HL-60/S4 treated with retinoic acid at 250 ng/mL for 4 days and 3 days (cell line): ENCODE measurements around the gene UQCC5.

Experiments used
- in situ Hi-C: fragments of 300-500 bp; cut with MboI; formaldehyde crosslinking; loops from 2 replicates; pipeline ENCODE4 v1.7.0; 2022; ENCODE audit warnings: low sequenced_read_pairs

Gene UQCC5

DNA sequence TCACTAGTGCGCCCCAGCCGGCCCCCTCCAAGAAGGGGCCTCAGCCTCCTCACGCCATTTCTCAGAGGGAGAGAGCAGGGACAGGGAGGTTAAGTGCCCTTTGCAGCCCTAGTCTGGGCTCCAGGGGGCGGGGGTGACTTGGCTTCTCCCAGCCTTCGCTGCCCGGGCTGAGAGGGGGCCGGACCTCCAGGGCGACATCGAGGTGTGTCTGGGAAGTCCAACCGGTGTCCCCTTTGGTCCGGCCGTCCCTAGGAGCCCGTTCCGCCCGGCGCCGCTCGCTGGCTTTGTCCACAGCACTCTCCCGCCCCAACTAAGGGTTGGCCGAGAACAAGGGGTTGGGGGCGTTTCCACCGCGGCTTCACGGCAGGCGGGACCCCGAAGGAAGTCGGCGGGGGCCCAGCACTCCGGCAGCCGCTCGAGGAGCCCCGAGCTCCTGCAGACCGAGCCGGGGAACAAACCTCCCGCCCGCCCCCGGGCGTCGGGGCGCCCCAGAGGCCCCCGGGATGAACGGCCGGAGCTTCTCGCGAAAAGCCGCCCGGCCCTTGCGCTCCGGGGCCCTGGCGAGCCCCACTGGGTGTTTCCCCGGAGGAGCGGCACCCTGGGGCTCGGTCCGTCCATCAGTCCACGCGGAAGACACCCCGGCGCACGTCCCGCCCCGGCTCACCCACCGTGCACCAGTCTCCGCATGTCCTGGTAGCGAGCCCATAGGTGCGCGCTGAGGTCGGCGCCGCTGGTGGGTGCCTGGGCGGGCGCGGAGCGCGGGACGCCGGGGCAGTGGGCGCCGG is 3.4 kb upstream of the UQCC5 start:
- in situ Hi-C loops: no loop called here

DNA sequence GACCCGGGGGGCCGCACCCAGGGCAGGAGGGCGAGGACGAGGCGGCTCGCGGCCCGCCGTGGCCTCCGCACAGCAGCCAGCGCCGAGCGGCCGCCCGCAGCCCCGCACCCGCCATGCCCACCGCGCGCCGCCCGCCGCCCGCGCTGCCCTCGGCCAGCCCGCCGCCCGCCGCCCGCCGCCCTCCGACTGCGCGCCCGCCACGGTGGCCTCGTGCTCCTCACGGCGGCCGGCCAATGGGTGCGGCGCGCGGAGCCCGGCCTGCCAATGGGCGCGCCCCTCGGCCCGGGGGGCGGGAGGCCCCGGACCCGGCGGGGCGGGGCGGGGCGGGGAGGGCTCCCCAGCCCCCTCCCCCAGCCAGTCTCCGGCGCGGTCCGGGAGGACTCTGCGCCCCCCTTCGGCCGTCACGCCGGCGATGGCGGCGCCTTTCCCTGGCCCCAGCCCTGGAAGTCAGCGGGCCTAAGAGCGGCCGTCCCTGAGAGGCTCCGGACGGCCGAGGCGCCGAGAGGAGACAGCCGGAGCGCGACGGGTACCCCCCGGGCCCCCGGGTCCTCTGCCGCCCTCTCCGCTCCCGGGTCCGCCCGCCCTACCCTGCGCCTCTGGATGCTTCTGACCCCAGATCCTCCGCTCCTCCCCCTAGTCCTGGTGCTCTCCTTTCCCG is 2.7 kb upstream of the UQCC5 start, which contains the start of gene NT5DC2:
Gene NT5DC2, minus strand, starts transcription at position 235 of the 658 bp plus-strand sequence. Its CDS starts 120 bp downstream, at position 115.
- in situ Hi-C loops: no loop called here

- in situ Hi-C loops: no loop called here
Observed at GRCh38 chr3:52534281-52535183, 1.9 kb upstream of the UQCC5 start.

DNA sequence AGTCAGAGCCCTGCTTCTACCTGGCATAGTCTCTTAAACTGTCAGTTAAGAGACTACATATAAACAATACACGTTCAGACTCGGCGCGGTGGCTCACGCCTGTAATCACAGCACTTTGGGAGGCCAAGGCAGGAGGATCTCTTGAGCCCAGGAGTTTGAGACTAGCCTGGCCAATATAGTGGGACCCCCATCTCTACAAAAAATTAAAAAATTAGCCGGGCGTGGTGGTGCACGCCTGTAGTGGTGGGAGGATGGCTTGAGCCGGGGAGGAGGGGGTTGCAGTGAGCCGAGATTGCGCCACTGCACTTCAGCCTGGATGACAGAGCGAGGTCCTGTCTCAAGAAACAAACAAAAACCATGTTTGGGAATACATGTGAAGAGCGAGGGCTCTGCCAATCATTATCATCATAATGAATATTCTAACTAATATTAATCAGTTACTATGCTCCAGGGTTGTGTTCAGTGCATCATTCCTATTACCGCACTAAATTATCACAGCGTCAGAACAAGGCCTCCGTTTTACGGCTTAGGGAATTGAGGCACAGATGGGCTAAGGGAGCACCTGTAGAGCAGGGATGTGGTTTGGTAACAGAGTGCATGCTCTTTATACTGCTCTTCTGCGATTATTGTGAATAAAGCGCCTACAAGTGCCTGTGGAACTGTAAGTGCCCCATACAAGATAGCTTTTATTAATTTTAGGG is 844 bp upstream of the UQCC5 start:
- in situ Hi-C loops: no loop called here

GRCh38 chr3:52536112-52536368 is 365 bp upstream of the UQCC5 start:
- in situ Hi-C loops: no loop called here

DNA sequence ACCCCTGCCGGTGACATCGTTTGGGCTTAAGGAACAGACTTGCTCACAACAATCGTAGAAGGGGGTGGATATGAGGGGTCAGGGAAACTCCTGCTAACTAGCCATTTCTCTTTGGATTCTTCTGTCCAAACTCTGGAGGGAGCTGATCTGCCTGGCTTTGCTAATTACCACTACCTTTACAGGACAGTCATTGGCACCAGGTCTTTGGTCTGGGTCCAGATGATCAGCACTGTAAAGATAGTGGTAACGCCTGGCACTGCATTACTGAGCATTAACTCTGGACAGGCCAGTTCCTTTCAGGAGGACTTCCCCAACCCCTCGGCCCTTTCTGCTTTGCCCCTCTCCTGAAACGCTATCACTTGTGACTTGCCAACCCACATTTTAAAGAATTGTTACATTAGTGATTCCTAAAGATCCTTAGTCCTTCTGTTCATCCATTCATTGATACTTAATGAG is 788 bp downstream of the UQCC5 start:
- in situ Hi-C loops: no loop called here

GRCh38 chr3:52537726-52538421 is 1.5 kb downstream of the UQCC5 start:
- in situ Hi-C loops: no loop called here

DNA sequence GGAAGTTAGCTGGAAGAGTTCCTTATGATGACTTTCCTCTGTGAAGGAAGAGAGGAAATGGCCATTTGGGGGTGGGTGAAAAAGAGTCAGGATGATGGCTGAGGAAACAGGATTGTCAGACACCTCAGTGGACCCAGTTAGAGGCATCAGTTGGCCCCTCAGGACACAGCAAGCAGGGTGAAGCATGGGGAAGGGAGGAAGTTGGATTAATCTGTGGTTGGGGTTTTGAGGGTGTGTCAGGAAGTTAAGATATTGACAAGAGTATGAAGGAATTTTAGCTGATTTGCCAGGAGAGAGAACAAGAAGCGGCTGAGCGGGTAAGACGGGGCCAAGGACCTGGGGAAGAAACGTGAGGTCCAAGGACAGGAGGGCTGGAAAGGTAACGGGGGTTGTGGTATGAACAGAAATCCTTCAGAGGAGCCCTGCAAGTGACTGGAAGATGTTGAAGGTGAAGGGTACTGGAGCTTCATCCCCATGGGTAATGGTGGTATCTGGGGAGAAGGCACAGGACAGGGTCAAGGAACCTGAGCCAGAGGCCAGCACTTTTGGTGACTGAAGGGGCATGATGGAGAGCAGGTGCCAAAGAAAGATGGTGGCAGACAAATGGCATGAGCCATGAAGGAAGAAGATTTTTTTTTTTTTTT is 2.7 kb downstream of the UQCC5 start:
- in situ Hi-C loops: no loop called here

GRCh38 chr3:52541050-52541449 is 4.6 kb downstream of the UQCC5 start:
- in situ Hi-C loops: no loop called here

DNA sequence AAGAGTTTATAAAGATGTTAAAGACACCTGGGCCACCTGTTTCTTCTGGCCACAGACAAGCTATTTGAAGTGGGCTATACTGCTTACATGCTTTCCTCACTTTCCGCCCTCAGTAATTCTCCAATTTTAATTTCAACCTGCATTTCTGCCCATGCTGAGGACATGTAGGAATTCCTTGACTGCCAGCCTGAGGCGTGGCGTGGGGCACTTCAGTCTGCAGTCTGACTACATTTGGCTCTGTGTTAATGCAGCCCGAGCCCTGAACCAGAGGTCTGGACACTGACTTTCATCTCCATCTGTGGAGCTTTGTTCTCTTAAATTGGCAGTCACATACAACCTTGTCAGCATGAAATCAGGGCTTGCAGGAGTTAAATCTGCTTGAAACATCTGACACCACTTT is 8.5 kb downstream of the UQCC5 start:
- in situ Hi-C loops: no loop called here

GRCh38 chr3:52546111-52546901 is 9.9 kb downstream of the UQCC5 start:
- in situ Hi-C loops: no loop called here

GRCh38 chr3:52547143-52547542 is 10.7 kb downstream of the UQCC5 start:
- in situ Hi-C loops: no loop called here

GRCh38 chr3:52551118-52551517 is 14.7 kb downstream of the UQCC5 start:
- in situ Hi-C loops: no loop called here

DNA sequence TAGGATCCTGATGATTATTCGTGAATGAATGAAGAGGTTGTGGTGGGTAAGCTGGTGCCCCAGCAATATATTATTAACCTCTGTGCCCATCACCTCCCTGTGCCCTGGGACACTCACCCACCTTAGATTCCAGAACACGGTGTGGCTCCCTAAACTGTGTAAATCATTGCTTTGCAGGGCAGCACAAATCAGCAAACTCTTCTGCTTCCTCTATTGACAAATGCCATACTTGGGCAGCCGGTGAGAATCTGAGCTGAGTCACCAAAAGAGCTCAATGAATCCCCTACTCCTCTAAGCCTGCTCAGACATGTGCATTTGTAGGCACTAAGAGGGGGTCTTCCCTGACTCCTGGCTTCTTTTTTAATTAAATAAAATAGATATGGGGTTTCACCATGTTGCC is 15.7 kb downstream of the UQCC5 start:
- in situ Hi-C loops: no loop called here

DNA sequence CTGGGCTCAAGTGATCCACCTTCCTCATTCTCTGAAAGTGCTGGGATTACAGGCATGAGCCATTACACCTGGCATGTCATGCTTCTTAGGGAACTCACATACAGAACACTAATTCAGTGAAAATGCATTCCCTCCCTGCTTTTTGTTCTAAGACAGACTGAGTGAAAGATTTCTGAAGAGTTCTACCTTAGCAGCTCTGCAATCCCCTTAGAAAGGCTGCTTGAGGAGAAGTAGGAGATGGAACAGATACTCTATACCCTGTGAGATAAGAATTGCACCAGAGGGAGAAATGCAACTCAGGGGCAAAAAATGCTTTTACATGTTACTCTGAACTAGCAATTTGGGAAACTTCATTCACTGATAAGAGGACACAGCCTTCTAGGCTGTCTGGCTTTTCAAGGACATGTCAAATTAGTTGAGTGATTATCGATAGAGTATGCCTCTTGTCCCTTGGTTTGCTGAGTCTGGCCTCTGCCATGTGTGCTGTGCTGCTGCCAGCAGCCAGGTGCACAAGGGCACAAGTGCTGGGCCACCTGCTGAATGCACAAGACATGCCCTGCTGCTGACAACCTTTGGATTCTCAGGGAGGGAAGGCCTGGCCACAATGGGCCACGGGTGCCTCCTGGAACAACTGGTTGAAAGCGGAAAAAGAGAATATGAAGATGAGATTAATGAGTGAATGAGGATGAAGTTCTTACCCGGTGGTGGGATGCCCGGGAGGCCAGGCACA is 17.8 kb downstream of the UQCC5 start:
- in situ Hi-C loops: no loop called here

- in situ Hi-C loops: no loop called here
Observed at GRCh38 chr3:52555056-52555455, 18.7 kb downstream of the UQCC5 start.

DNA sequence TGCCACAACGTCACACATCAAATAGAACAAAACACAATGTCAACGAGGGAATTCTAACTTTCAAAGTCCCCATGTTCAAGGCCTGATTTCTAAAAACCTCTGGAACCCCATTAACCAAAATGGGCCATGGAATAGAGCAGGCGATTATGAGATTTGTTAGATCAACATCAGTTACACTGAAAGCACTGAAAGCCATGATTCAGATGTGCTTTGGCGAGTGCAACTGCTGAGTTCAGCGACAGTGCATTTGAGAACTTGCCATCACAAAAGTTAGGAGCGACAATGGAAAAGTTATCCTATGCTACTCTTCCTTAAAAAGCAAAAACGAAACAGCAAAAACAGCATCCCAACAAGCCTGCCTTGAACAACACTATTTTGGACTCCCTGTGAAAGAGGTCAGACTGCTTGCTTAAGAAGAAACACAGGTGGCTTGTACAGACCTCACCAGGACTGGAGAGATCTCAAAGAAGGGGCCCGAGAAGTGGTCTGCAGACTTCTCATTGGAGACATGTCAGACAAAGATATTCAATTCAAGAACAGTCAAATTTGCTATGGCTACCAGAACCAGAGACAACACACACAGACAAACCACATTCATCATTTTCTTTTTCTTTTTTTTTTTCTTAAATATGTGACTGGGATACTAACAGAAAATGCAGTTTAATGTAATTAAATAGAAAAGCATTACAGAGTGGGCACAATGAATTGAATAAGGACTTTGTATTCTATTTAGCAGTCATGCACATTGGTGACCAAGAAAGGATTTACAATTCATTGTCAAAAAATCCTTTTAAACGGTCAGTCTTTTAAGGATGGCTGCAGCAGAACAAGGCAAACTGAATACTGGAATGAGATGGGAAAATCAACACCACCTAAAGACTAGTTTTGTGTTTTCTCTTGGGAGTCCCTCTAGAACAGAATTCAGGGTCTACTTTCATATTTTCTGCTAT is 20.9 kb downstream of the UQCC5 start:
- in situ Hi-C loops: no loop called here
